SK-N-SH (cell line): Measurements from ENCODE around the gene CHL1.

ENCODE experiments used
- CTCF ChIP-seq: fragments of 200-600 bp; sonication (generic); IDR thresholded peaks from 2 replicates; pipeline ENCODE4 v1.6.1; 2017; ENCODE audit warnings: antibody characterized with exemption, mild to moderate bottlenecking, moderate library complexity
- EP300 ChIP-seq, 2 experiments: IDR thresholded peaks; 2 replicates each; pipeline versions ENCODE4 v1.4.0 to v1.6.1; 2012; ENCODE audit warnings: borderline replicate concordance in 1 of 2, low read depth in 1 of 2, low read length in 1 of 2
- EZH2phosphoT487 ChIP-seq: fragments of 200-600 bp; sonication (generic); IDR thresholded peaks from 2 replicates; pipeline ENCODE4 v1.6.1; 2017; ENCODE audit warnings: low read depth, mixed run types, mild to moderate bottlenecking, antibody characterized with exemption, moderate library complexity, borderline replicate concordance
- GABPA ChIP-seq: IDR thresholded peaks from 2 replicates; pipeline ENCODE4 v1.4.0; 2012; ENCODE audit warnings: low read depth, mild to moderate bottlenecking
- POLR2AphosphoS5 ChIP-seq: IDR thresholded peaks from 2 replicates; pipeline ENCODE4 v1.6.1; 2012; ENCODE audit warnings: low read depth, low read length
- RAD21 ChIP-seq: IDR thresholded peaks from 2 replicates; pipeline ENCODE4 v1.6.1; 2012; ENCODE audit warnings: mild to moderate bottlenecking, low read length
- SMC3 ChIP-seq: IDR thresholded peaks from 2 replicates; pipeline ENCODE4 v1.6.1; 2012; ENCODE audit warnings: low read depth, low read length, improper control_type of control experiment
- TAF1 ChIP-seq: IDR thresholded peaks from 2 replicates; pipeline ENCODE4 v1.6.1; 2012; ENCODE audit warnings: low read depth, mild to moderate bottlenecking, low read length, moderate library complexity, borderline replicate concordance
- TCF12 ChIP-seq: IDR thresholded peaks from 2 replicates; pipeline ENCODE4 v1.4.0; 2012
- TEAD4 ChIP-seq: IDR thresholded peaks from 2 replicates; pipeline ENCODE4 v1.4.0; 2012; ENCODE audit warnings: mild to moderate bottlenecking, borderline replicate concordance; ENCODE audit not compliant: insufficient read depth
- TF ChIP-seq, protein P1 (sequence below): IDR thresholded peaks from 2 replicates; pipeline ENCODE4 v1.4.0; 2012; ENCODE audit warnings: low read depth, borderline replicate concordance
- TF ChIP-seq, protein P2 (sequence below): IDR thresholded peaks from 2 replicates; pipeline ENCODE4 v1.6.1; 2012; ENCODE audit warnings: mild to moderate bottlenecking, low read depth, low read length, moderate library complexity
- TF ChIP-seq, protein P3 (sequence below): IDR thresholded peaks from 2 replicates; pipeline ENCODE4 v1.4.0; 2012; ENCODE audit warnings: low read depth

DNA sequence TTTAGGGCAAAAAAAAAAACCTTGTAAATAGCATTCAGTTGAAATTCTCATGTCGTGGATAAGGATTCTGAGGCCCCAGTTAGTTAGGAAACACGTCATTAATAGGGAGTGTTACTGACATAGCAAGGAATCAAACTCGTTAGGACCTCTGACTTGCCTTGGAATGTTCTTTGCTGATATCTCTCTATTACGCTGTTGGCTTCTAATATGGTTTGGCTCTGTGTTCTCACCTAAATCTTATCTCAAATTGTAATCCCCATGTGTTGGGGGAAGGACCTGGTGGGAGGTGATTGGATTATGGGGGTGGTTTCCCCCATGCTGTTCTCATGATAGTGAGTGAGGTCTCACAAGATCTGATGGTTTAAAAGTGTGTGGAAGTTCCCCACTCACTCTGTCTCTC, 40.3 kb downstream of the CHL1 start:
- TF ChIP-seq EZH2phosphoT487 (no peak), CTCF (no peak), TCF12 (no peak), POLR2AphosphoS5 (no peak), EP300 (IDR thresholded peaks at IDR 0.05; ENCODE audit: borderline replicate concordance in 1 of 2, low read depth in 1 of 2, low read length in 1 of 2) (no peak), SMC3 (no peak), TEAD4 (no peak), TAF1 (no peak), GABPA (no peak), RAD21 (no peak)
- TF ChIP-seq, protein P1, sequence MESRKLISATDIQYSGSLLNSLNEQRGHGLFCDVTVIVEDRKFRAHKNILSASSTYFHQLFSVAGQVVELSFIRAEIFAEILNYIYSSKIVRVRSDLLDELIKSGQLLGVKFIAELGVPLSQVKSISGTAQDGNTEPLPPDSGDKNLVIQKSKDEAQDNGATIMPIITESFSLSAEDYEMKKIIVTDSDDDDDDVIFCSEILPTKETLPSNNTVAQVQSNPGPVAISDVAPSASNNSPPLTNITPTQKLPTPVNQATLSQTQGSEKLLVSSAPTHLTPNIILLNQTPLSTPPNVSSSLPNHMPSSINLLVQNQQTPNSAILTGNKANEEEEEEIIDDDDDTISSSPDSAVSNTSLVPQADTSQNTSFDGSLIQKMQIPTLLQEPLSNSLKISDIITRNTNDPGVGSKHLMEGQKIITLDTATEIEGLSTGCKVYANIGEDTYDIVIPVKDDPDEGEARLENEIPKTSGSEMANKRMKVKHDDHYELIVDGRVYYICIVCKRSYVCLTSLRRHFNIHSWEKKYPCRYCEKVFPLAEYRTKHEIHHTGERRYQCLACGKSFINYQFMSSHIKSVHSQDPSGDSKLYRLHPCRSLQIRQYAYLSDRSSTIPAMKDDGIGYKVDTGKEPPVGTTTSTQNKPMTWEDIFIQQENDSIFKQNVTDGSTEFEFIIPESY: no peak
- TF ChIP-seq, protein P2, sequence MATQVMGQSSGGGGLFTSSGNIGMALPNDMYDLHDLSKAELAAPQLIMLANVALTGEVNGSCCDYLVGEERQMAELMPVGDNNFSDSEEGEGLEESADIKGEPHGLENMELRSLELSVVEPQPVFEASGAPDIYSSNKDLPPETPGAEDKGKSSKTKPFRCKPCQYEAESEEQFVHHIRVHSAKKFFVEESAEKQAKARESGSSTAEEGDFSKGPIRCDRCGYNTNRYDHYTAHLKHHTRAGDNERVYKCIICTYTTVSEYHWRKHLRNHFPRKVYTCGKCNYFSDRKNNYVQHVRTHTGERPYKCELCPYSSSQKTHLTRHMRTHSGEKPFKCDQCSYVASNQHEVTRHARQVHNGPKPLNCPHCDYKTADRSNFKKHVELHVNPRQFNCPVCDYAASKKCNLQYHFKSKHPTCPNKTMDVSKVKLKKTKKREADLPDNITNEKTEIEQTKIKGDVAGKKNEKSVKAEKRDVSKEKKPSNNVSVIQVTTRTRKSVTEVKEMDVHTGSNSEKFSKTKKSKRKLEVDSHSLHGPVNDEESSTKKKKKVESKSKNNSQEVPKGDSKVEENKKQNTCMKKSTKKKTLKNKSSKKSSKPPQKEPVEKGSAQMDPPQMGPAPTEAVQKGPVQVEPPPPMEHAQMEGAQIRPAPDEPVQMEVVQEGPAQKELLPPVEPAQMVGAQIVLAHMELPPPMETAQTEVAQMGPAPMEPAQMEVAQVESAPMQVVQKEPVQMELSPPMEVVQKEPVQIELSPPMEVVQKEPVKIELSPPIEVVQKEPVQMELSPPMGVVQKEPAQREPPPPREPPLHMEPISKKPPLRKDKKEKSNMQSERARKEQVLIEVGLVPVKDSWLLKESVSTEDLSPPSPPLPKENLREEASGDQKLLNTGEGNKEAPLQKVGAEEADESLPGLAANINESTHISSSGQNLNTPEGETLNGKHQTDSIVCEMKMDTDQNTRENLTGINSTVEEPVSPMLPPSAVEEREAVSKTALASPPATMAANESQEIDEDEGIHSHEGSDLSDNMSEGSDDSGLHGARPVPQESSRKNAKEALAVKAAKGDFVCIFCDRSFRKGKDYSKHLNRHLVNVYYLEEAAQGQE: no peak
- TF ChIP-seq, protein P3, sequence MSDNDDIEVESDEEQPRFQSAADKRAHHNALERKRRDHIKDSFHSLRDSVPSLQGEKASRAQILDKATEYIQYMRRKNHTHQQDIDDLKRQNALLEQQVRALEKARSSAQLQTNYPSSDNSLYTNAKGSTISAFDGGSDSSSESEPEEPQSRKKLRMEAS: no peak
